ENCODE measurements around the gene TEX48.
A peak's percentile ranks its signal among the peaks of the same experiment; 100 is the strongest.

TEX48 gene

DNA sequence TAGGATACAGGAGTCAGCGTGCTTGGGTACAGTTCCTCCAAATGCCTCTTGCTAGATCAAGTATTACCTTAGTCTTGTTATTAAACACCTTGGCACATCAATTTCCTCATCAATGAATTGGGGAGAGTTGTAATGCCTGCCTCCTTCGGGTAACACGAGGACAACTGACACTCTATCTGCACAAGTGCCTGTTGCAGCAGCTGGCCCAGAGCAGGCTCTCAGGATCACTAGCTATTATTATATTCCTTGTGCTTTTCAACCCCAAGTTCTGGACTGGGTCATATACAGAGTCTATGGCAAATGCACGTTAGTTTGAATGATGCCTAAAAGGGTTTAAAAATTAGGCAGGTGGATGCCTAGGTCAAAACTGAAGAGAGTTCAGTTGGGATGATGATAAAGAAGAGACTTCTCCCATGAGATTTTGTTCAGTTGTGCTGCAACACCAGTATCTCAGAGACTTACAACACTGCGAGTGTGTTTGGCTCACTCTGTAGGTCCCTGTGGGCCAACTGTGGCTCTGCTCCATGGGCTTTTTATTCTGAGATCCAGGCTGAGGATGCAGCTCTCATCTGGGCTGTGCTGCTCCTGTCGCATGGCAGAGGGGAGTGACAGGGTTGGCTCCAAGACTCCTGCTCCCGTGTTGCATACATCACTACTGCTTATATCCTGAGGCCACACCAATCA, 41.1 kb upstream of the TEX48 start:
- ChIA-PET POLR2A (ENCODE audit: low non-redundant PET) (no interaction called here), CTCF (interaction anchor here (0.5 to 1.1 kb wide), 4 partner anchors 42 to 184 kb away, joined by 3 to 4 read pairs (median 3); no protein-coding TSS in a partner anchor)
- DNase-seq (ENCODE audit: low spot score), result no peak
- no peak overlapping the region for H3K27ac ChIP-seq
- TF ChIP-seq CTCF (conservative IDR thresholded peaks at IDR 0.05; ENCODE audit: low read depth), result no peak

DNA sequence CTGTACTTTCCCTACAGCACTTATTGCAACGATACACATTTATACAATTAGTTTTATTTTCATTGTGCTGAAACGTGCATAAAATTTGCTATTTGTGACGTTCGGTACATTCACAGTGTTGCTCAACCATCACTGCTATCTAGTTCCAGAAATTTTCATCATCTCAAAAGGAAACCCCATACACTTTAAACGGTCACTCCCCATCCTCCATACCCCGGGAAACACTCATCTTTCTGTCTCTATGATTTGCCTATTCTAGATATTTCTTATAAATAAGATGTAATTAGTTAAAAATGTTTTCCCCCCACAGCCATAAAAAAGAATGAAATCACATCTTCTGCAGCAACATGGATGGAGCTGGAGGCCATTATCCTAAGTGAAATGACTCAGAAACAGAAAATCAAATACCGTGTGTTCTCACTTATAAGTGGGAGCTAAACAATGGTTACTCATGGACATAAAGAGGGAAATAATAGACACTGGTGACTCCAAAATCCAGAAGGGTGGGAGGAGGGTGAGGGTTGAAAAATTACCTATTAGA, 40.2 kb upstream of the TEX48 start:
- CTCF ChIA-PET, result interaction anchor here (0.6 to 1.2 kb wide), 5 partner anchors 41 to 319 kb away, joined by 3 read pairs; no protein-coding TSS in a partner anchor
- POLR2A ChIA-PET (ENCODE audit: low non-redundant PET), result no interaction called here
- DNase-seq (ENCODE audit: low spot score), result no peak
- TF ChIP-seq CTCF (conservative IDR thresholded peaks at IDR 0.05; ENCODE audit: low read depth), result no peak
- H3K27ac ChIP-seq, result peak overlapping the region; percentile 17; the same call in 1 of the 2 replicates

DNA sequence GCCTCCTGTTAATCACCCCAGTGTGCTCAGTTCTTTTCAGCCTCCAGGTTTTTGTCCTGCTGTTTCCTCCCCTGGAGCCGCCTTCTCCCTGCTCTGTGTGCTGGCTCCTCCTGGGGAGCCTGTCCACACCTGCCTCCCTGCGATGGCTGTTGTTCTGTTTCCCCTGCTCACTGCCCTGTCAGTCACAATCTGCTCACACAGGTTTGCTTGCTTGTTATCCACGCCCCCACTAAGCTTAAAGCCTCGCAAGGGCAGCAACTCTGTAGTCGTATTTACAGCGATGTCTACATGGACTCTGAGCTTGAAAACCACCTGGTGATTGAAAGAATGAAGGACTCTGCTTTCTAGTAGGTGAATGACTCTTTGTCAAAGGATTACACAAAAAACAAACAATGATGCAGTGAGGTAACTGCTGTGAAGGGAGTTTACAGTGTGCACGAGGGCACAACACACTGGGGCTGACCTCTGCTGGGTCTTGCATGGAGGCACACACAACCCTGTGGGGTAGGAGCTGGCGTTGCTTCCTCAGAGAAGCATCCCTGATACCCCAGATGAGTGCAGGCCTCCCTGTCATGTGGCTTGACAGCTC, 39.6 kb upstream of the TEX48 start:
- H3K27ac ChIP-seq, result peak overlapping the region; percentile 17; the same call in 1 of the 2 replicates
- TF ChIP-seq CTCF (conservative IDR thresholded peaks at IDR 0.05; ENCODE audit: low read depth), result no peak
- peak; percentile 72 for DNase-seq (ENCODE audit: low spot score)
- ChIA-PET POLR2A (ENCODE audit: low non-redundant PET) (no interaction called here), CTCF (interaction anchor here (0.6 to 1.2 kb wide), 4 partner anchors 40 to 845 kb away, joined by 3 to 5 read pairs (median 3); no protein-coding TSS in a partner anchor)

GRCh38 chr9:114720086-114720676, 38.2 kb upstream of the TEX48 start:
- CTCF ChIA-PET, result interaction anchor here (0.6 to 1.1 kb wide), 3 partner anchors 37 to 150 kb away, joined by 3 read pairs; no protein-coding TSS in a partner anchor
- peak overlapping the region; percentile 6; the same call in 1 of the 2 replicates for H3K27ac ChIP-seq
- no peak for TF ChIP-seq CTCF (conservative IDR thresholded peaks at IDR 0.05; ENCODE audit: low read depth)
- POLR2A ChIA-PET (ENCODE audit: low non-redundant PET), result no interaction called here
- DNase-seq (ENCODE audit: low spot score), result peak; percentile 34

GRCh38 chr9:114719290-114719689, 37.3 kb upstream of the TEX48 start:
- ChIA-PET CTCF (interaction anchor here (0.5 to 1.1 kb wide), 3 partner anchors 38 to 162 kb away, joined by 3 to 4 read pairs (median 3); partner anchors contain the start of gene TEX48), POLR2A (ENCODE audit: low non-redundant PET) (no interaction called here)
- peak overlapping the region; percentile 65 for H3K27ac ChIP-seq
- DNase-seq (ENCODE audit: low spot score), result no peak
- no peak for TF ChIP-seq CTCF (conservative IDR thresholded peaks at IDR 0.05; ENCODE audit: low read depth)

GRCh38 chr9:114718801-114719221, 36.8 kb upstream of the TEX48 start:
- DNase-seq (ENCODE audit: low spot score), result peak; percentile 90
- TF ChIP-seq CTCF (conservative IDR thresholded peaks at IDR 0.05; ENCODE audit: low read depth), result no peak; the same call in 1 of the 2 replicates
- POLR2A ChIA-PET (ENCODE audit: low non-redundant PET), result no interaction called here
- CTCF ChIA-PET, result interaction anchor here (0.5 to 1.1 kb wide), 4 partner anchors 37 to 296 kb away, joined by 3 to 4 read pairs (median 3); partner anchors contain the start of gene TEX48
- H3K27ac ChIP-seq, result peak overlapping the region; percentile 65

Data from RWPE1 (cell line).